Adrenal gland (tissue), 5 donors: ENCODE results near the gene CYP8B1.

Experiments
- POLR2A ChIP-seq, 2 donors: fragments of 450-650 bp; IDR thresholded peaks; one replicate each; pipeline ENCODE4 v1.6.1; 2017; ENCODE audit warnings: antibody characterized with exemption in 2 of 2, mild to moderate bottlenecking in 2 of 2, moderate library complexity in 1 of 2
- TF ChIP-seq, protein P1 (sequence below), 6 experiments: fragments of 450-650 bp in 4 of 6; fragments of 200-600 bp in 2 of 6; sonication (generic) in 1 of 6; IDR thresholded peaks; 1 replicate in 5 of 6; 2 replicates in 1 of 6; pipeline versions ENCODE4 v1.5.1 to v1.8.0; 2016 to 2021; ENCODE audit warnings: antibody characterized with exemption in 6 of 6, mild to moderate bottlenecking in 2 of 6, moderate library complexity in 1 of 6
- donor health status: DM: no; HTN: no; CAD: no.

DNA sequence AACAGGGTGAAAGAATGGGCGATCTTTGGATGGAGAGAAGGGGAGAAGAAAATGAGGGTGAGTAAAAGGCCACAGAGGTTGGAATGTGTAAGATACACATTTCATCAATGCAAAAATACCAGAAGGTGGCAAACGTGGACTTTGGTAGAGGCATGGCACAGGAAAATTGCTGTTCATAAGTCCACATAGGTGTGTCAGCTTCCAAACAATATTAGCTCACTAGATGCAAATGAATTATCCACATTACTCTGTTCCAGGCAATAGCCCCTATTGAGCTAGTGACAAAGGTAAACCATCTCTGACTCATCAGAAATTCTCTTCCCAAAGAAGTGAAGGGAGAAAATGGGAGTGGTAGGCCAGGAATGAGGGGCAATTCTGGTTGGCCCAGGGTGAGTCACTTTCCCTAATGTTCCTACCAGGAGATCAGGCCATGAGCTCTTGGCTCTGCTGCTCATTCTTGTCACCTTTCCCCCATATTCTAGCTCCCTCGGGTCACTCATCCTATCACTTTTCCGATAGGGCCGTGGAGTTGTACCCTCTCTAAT, 46.5 kb downstream of the CYP8B1 start:
- no peak for TF ChIP-seq POLR2A (IDR thresholded peaks at IDR 0.05)
- TF ChIP-seq, protein P1, sequence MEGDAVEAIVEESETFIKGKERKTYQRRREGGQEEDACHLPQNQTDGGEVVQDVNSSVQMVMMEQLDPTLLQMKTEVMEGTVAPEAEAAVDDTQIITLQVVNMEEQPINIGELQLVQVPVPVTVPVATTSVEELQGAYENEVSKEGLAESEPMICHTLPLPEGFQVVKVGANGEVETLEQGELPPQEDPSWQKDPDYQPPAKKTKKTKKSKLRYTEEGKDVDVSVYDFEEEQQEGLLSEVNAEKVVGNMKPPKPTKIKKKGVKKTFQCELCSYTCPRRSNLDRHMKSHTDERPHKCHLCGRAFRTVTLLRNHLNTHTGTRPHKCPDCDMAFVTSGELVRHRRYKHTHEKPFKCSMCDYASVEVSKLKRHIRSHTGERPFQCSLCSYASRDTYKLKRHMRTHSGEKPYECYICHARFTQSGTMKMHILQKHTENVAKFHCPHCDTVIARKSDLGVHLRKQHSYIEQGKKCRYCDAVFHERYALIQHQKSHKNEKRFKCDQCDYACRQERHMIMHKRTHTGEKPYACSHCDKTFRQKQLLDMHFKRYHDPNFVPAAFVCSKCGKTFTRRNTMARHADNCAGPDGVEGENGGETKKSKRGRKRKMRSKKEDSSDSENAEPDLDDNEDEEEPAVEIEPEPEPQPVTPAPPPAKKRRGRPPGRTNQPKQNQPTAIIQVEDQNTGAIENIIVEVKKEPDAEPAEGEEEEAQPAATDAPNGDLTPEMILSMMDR (IDR thresholded peaks at IDR 0.05): no peak
